HCT116 (cell line): ENCODE measurements around the gene IL17A. TPM values are rescaled to one million over a fixed set of nuclear protein-coding genes. Genes with fewer than 3 reads are reported as not detected.

Source experiments
- ATAC-seq: fragments of 200-7000 bp; cut with Tn5 transposase; 2 replicates; pipeline ENCODE4 v1.9.1; 2020; ENCODE audit warnings: mild to moderate bottlenecking, moderate library complexity
- BruUV-seq: library from RNA; stranded (reverse); fragments of 400-500 nt; replicated peaks from 2 replicates; lab custom pipeline; 2021; lab: Mats Ljungman, UMichigan
- CTCF ChIA-PET: fragments of 300-600 bp; sonication (Branson Sonifier 250); formaldehyde crosslinking; loops from one replicate; lab custom pipeline; 2021; ENCODE audit warnings: antibody characterized with exemption; lab: Charles Lee
- POLR2A ChIA-PET: fragments of 300-600, 350-600 bp; sonication (Branson Sonifier 250); formaldehyde crosslinking; loops from one replicate; lab custom pipeline; 2021; ENCODE audit warnings: antibody characterized with exemption; lab: Charles Lee
- RAD21 ChIA-PET, 2 experiments: fragments of 300-600 bp; sonication (Branson Sonifier 250); formaldehyde crosslinking; loops; one replicate each; lab custom pipeline; 2023; ENCODE audit warnings: low total read pairs in 2 of 2; ENCODE audit not compliant: uncharacterized antibody in 2 of 2, unreplicated experiment in 2 of 2, low non-redundant PET in 1 of 2; lab: Charles Lee
- DNase-seq: peaks from one replicate; pipeline ENCODE4 v3.0.0-alpha.2; 2010; ENCODE audit warnings: low read depth, low spot score
- H2AFZ ChIP-seq: fragments of 200-600 bp; shearing (Covaris generic), sonication (generic); 2 replicates; pipeline ENCODE4 v1.6.1; 2017; ENCODE audit warnings: low read depth, mixed run types, mixed read lengths, antibody characterized with exemption, low read length; ENCODE audit not compliant: poor library complexity, severe bottlenecking
- H3K27ac ChIP-seq: 2 replicates; pipeline ENCODE4 v1.5.1; 2012; ENCODE audit warnings: low read depth, low read length
- H3K27me3 ChIP-seq: fragments of 200-600 bp; sonication (generic); 2 replicates; pipeline ENCODE4 v1.6.1; 2016; ENCODE audit warnings: mixed run types, low read length, mixed read lengths; ENCODE audit not compliant: insufficient read depth
- H3K36me3 ChIP-seq, 2 experiments: fragments of 200-500 bp in 1 of 2; fragments of 200-600 bp in 1 of 2; sonication (Bioruptor generic) in 1 of 2; sonication (generic) in 1 of 2; 2 replicates each; pipeline versions ENCODE4 v1.5.1 to v1.6.1; 2014 to 2016; ENCODE audit warnings: low read length in 2 of 2, inconsistent platforms in 1 of 2, mixed read lengths in 1 of 2, mixed run types in 1 of 2; ENCODE audit not compliant: insufficient read depth in 2 of 2, control insufficient read depth in 1 of 2
- H3K4me1 ChIP-seq, 2 experiments: fragments of 200-600 bp in 1 of 2; sonication (generic) in 1 of 2; 2 replicates each; pipeline versions ENCODE4 v1.5.1 to v1.6.1; 2012 to 2017; ENCODE audit warnings: low read length in 2 of 2, inconsistent platforms in 1 of 2, mild to moderate bottlenecking in 1 of 2, mixed read lengths in 1 of 2, mixed run types in 1 of 2, moderate library complexity in 1 of 2; ENCODE audit not compliant: insufficient read depth in 2 of 2, control insufficient read depth in 1 of 2
- H3K4me2 ChIP-seq: fragments of 200-600 bp; sonication (generic); 2 replicates; pipeline ENCODE4 v1.6.1; 2017; ENCODE audit warnings: mixed run types, low read length, mixed read lengths
- H3K4me3 ChIP-seq, 2 experiments: fragments of 200-600 bp in 1 of 2; sonication (generic) in 1 of 2; replicated peaks in 1 of 2; 2 replicates each; pipeline ENCODE4 v1.5.1; 2011 to 2016; ENCODE audit warnings: low read length in 2 of 2, control low read depth in 1 of 2, low read depth in 1 of 2, mild to moderate bottlenecking in 1 of 2, mixed read lengths in 1 of 2, mixed run types in 1 of 2
- H3K79me2 ChIP-seq: fragments of 200-600 bp; sonication (generic); 2 replicates; pipeline ENCODE4 v1.6.1; 2017; ENCODE audit warnings: mild to moderate bottlenecking, mixed run types, low read length, moderate library complexity, mixed read lengths; ENCODE audit not compliant: insufficient read depth
- H3K9ac ChIP-seq: fragments of 200-600 bp; sonication (generic); 2 replicates; pipeline ENCODE4 v1.6.1; 2016; ENCODE audit warnings: low read length, mixed read lengths
- H3K9me2 ChIP-seq: fragments of 200-600 bp; sonication (generic), shearing (Covaris generic); 2 replicates; pipeline ENCODE4 v1.6.1; 2017; ENCODE audit warnings: mixed run types, mild to moderate bottlenecking, moderate library complexity; ENCODE audit not compliant: insufficient read depth
- H3K9me3 ChIP-seq, 2 experiments: fragments of 200-500 bp in 1 of 2; fragments of 200-600 bp in 1 of 2; sonication (Bioruptor generic) in 1 of 2; sonication (generic) in 1 of 2; 2 replicates each; pipeline ENCODE4 v1.6.1; 2014 to 2017; ENCODE audit warnings: low read length in 2 of 2, mixed read lengths in 2 of 2, inconsistent platforms in 1 of 2, low read depth in 1 of 2, mild to moderate bottlenecking in 1 of 2, mixed run types in 1 of 2, moderate library complexity in 1 of 2; ENCODE audit not compliant: control insufficient read depth in 1 of 2, insufficient read depth in 1 of 2
- H4K20me1 ChIP-seq: fragments of 200-600 bp; sonication (generic), shearing (Covaris generic); 2 replicates; pipeline ENCODE4 v1.6.1; 2017; ENCODE audit warnings: mixed run types, mild to moderate bottlenecking, moderate library complexity; ENCODE audit not compliant: insufficient read depth
- CBX3 ChIP-seq: IDR thresholded peaks from 2 replicates; pipeline ENCODE4 v1.6.1; 2012; ENCODE audit warnings: low read depth
- CEBPB ChIP-seq: IDR thresholded peaks from 2 replicates; pipeline ENCODE4 v1.6.1; 2012; ENCODE audit warnings: low read depth
- CTCF ChIP-seq, 3 experiments: fragments of 200-600 bp in 1 of 3; sonication (generic) in 1 of 3; IDR thresholded peaks in 2 of 3; conservative IDR thresholded peaks in 1 of 3; 2 replicates each; pipeline ENCODE4 v1.5.1; 2012 to 2017; ENCODE audit warnings: low read depth in 2 of 3, low read length in 2 of 3, antibody characterized with exemption in 1 of 3, borderline replicate concordance in 1 of 3, control low read depth in 1 of 3, mild to moderate bottlenecking in 1 of 3, mixed read lengths in 1 of 3, mixed run types in 1 of 3, moderate library complexity in 1 of 3; ENCODE audit not compliant: insufficient read depth in 1 of 3
- EGR1 ChIP-seq: IDR thresholded peaks from 2 replicates; pipeline ENCODE4 v1.6.1; 2012; ENCODE audit warnings: low read depth
- ELF1 ChIP-seq: IDR thresholded peaks from 2 replicates; pipeline ENCODE4 v1.6.1; 2012; ENCODE audit warnings: low read depth, borderline replicate concordance
- EZH2 ChIP-seq: fragments of 200-600 bp; sonication (generic); IDR thresholded peaks from 2 replicates; pipeline ENCODE4 v1.6.1; 2017; ENCODE audit warnings: antibody characterized with exemption, mixed run types
- MAX ChIP-seq: IDR thresholded peaks from 2 replicates; pipeline ENCODE4 v1.6.1; 2012
- POLR2A ChIP-seq: IDR thresholded peaks from 2 replicates; pipeline ENCODE4 v1.7.0; 2011; ENCODE audit warnings: borderline replicate concordance; ENCODE audit not compliant: insufficient read depth, insufficient read length; ENCODE audit errors: extremely low read depth
- SIN3A ChIP-seq: IDR thresholded peaks from 2 replicates; pipeline ENCODE4 v1.6.1; 2012; ENCODE audit warnings: low read depth
- SP1 ChIP-seq: IDR thresholded peaks from 2 replicates; pipeline ENCODE4 v1.6.1; 2012; ENCODE audit warnings: low read depth
- SRF ChIP-seq: IDR thresholded peaks from 2 replicates; pipeline ENCODE4 v1.6.1; 2012; ENCODE audit warnings: low read depth
- YY1 ChIP-seq: IDR thresholded peaks from 2 replicates; pipeline ENCODE4 v1.6.1; 2011; ENCODE audit warnings: low read length, low read depth, moderate library complexity, mild to moderate bottlenecking; ENCODE audit not compliant: insufficient replicate concordance; ENCODE audit errors: extremely low read depth
- ZBTB33 ChIP-seq: IDR thresholded peaks from 2 replicates; pipeline ENCODE4 v1.6.1; 2011; ENCODE audit warnings: mild to moderate bottlenecking, low read length, moderate library complexity; ENCODE audit not compliant: insufficient replicate concordance; ENCODE audit errors: extremely low read depth
- ZFX ChIP-seq: fragments of 450-650 bp; IDR thresholded peaks from 2 replicates; pipeline ENCODE4 v1.6.1; 2017
- intact Hi-C: fragments of 100-400 bp; cut with micrococcal nuclease; formaldehyde crosslinking; loops from 2 replicates; pipeline ENCODE4 v1.10.0; 2022
- total RNA-seq: library from RNA; stranded (reverse); gene quantifications from one replicate; pipeline ENCODE4 v1.2.1, GENCODE V29; 2021; ENCODE audit not compliant: unreplicated experiment

The IL17A gene
- total RNA-seq, 1 experiment from 2014 or later, result not detected

- TF ChIP-seq ZBTB33 (no peak), CBX3 (no peak), EGR1 (no peak), SRF (no peak), POLR2A (no peak), CTCF (IDR thresholded peaks at IDR 0.05 in 2 of 3, conservative IDR thresholded peaks at IDR 0.05 in 1 of 3; ENCODE audit: borderline replicate concordance in 1 of 3, insufficient read depth in 1 of 3, low read depth in 2 of 3, low read length in 2 of 3) (no peak), EZH2 (no peak), YY1 (no peak), MAX (no peak)
Measured at GRCh38 chr6:52231406-52232127, 45.4 kb downstream of the IL17A start (continued).

- TF ChIP-seq EZH2 (no peak), ELF1 (no peak), MAX (no peak), SRF (no peak), SIN3A (no peak), CEBPB (no peak), ZFX (no peak), POLR2A (no peak), SP1 (no peak)
- ATAC-seq (no peak), DNase-seq (no peak)
- Histone ChIP-seq H2AFZ (no peak overlapping the region), H3K9me2 (no peaks in the 10 kb centered on the region), H3K27ac (no peak overlapping the region), H4K20me1 (no peaks in the 10 kb centered on the region), H3K4me1 (peaks cover 0 to 7% of the 10 kb centered on the region in 2 experiments; a peak in 2 of 4 replicates), H3K4me3 (no peak overlapping the region), H3K36me3 (no peaks in the 10 kb centered on the region), H3K27me3 (no peaks in the 10 kb centered on the region), H3K4me2 (no peak overlapping the region), H3K9me3 (no peaks in the 10 kb centered on the region), H3K79me2 (no peaks in the 10 kb centered on the region), H3K9ac (no peak overlapping the region)
- ChIA-PET RAD21 (interaction anchor here (0.6 to 1.8 kb wide), 3 partner anchors 20 to 183 kb away, joined by 3 to 6 read pairs (median 4); no protein-coding TSS in a partner anchor), CTCF (interaction anchor here (1.0 to 1.6 kb wide), 3 partner anchors 20 to 70 kb away, joined by 3 to 7 read pairs (median 4); no protein-coding TSS in a partner anchor), POLR2A (no interaction called here)
- BruUV-seq, result no TSS peak
- intact Hi-C loops, result no loop called here
Measured at GRCh38 chr6:52233005-52233404, 46.8 kb downstream of the IL17A start.
